ENCODE data around the gene TEX55.

TEX55 gene

GRCh38 chr3:119177321-119177720 is 31.4 kb downstream of the TEX55 start:
- H3K9me3 Mint-ChIP-seq: no peaks in the 10 kb centered on the region
- no peaks in the 10 kb centered on the region for H3K4me1 Mint-ChIP-seq (ENCODE audit: low read depth)
- no peak overlapping the region for H3K4me3 Mint-ChIP-seq
- H3K27me3 Mint-ChIP-seq: peaks cover 9% of the 10 kb centered on the region
- no peaks in the 10 kb centered on the region for H3K36me3 Mint-ChIP-seq (ENCODE audit: low read depth)
- H3K27ac Mint-ChIP-seq: no peak overlapping the region
- no peak for DNase-seq

- no peaks in the 10 kb centered on the region for H3K9me3 Mint-ChIP-seq
- peaks cover 9% of the 10 kb centered on the region for H3K27me3 Mint-ChIP-seq
- no peaks in the 10 kb centered on the region for H3K36me3 Mint-ChIP-seq (ENCODE audit: low read depth)
- no peak for DNase-seq
- no peak overlapping the region for H3K27ac Mint-ChIP-seq
- H3K4me3 Mint-ChIP-seq: no peak overlapping the region
- peaks cover 11% of the 10 kb centered on the region for H3K4me1 Mint-ChIP-seq (ENCODE audit: low read depth)
Observed at GRCh38 chr3:119181765-119182164, 35.8 kb downstream of the TEX55 start.

- no peak overlapping the region for H3K27ac Mint-ChIP-seq
- H3K4me1 Mint-ChIP-seq (ENCODE audit: low read depth): peaks cover 11% of the 10 kb centered on the region
- no peaks in the 10 kb centered on the region for H3K27me3 Mint-ChIP-seq
- H3K9me3 Mint-ChIP-seq: no peaks in the 10 kb centered on the region
- no peaks in the 10 kb centered on the region for H3K36me3 Mint-ChIP-seq (ENCODE audit: low read depth)
- H3K4me3 Mint-ChIP-seq: no peak overlapping the region
- no peak for DNase-seq
Observed at GRCh38 chr3:119184111-119184510, 38.1 kb downstream of the TEX55 start.

- Mint-ChIP-seq H3K27ac (peak overlapping the region; percentile 27), H3K4me3 (no peak overlapping the region), H3K4me1 (ENCODE audit: low read depth) (peaks cover 11% of the 10 kb centered on the region), H3K27me3 (no peaks in the 10 kb centered on the region), H3K36me3 (ENCODE audit: low read depth) (no peaks in the 10 kb centered on the region), H3K9me3 (no peaks in the 10 kb centered on the region)
- no peak for DNase-seq
Observed at GRCh38 chr3:119184796-119185570, 39.0 kb downstream of the TEX55 start.

- Mint-ChIP-seq H3K9me3 (no peaks in the 10 kb centered on the region), H3K27ac (no peak overlapping the region), H3K27me3 (no peaks in the 10 kb centered on the region)
Observed at GRCh38 chr3:119187266-119187665, 41.3 kb downstream of the TEX55 start.

GRCh38 chr3:119191800-119192199 is 45.8 kb downstream of the TEX55 start:
- no peak overlapping the region for H3K27ac Mint-ChIP-seq
- no peak overlapping the region for H3K4me3 Mint-ChIP-seq
- no peaks in the 10 kb centered on the region for H3K9me3 Mint-ChIP-seq
- peaks cover 3% of the 10 kb centered on the region for H3K27me3 Mint-ChIP-seq
- no peaks in the 10 kb centered on the region for H3K4me1 Mint-ChIP-seq (ENCODE audit: low read depth)
- no peaks in the 10 kb centered on the region for H3K36me3 Mint-ChIP-seq (ENCODE audit: low read depth)
- DNase-seq: no peak

More at GRCh38 chr3:119187266-119187665, 41.3 kb downstream of the TEX55 start:
- Mint-ChIP-seq H3K4me1 (ENCODE audit: low read depth) (peaks cover 11% of the 10 kb centered on the region), H3K36me3 (ENCODE audit: low read depth) (no peaks in the 10 kb centered on the region), H3K4me3 (no peak overlapping the region)
- no peak for DNase-seq

GRCh38 chr3:119194237-119195150 is 48.5 kb downstream of the TEX55 start:
- H3K4me3 Mint-ChIP-seq: no peak overlapping the region
- no peaks in the 10 kb centered on the region for H3K4me1 Mint-ChIP-seq (ENCODE audit: low read depth)
- peaks cover 3% of the 10 kb centered on the region for H3K27me3 Mint-ChIP-seq
- no peak for DNase-seq
- H3K9me3 Mint-ChIP-seq: no peaks in the 10 kb centered on the region
- no peaks in the 10 kb centered on the region for H3K36me3 Mint-ChIP-seq (ENCODE audit: low read depth)
- no peak overlapping the region for H3K27ac Mint-ChIP-seq

GRCh38 chr3:119195151-119195476 is 49.1 kb downstream of the TEX55 start:
- H3K27ac Mint-ChIP-seq: no peak overlapping the region
- no peak for DNase-seq
- no peak overlapping the region for H3K4me3 Mint-ChIP-seq
- no peaks in the 10 kb centered on the region for H3K4me1 Mint-ChIP-seq (ENCODE audit: low read depth)
- peaks cover 3% of the 10 kb centered on the region for H3K27me3 Mint-ChIP-seq
- H3K36me3 Mint-ChIP-seq (ENCODE audit: low read depth): no peaks in the 10 kb centered on the region
- no peaks in the 10 kb centered on the region for H3K9me3 Mint-ChIP-seq

GRCh38 chr3:119195911-119196310 is 49.9 kb downstream of the TEX55 start:
- no peak overlapping the region for H3K27ac Mint-ChIP-seq
- no peaks in the 10 kb centered on the region for H3K9me3 Mint-ChIP-seq
- H3K36me3 Mint-ChIP-seq (ENCODE audit: low read depth): no peaks in the 10 kb centered on the region
- no peaks in the 10 kb centered on the region for H3K4me1 Mint-ChIP-seq (ENCODE audit: low read depth)
- H3K4me3 Mint-ChIP-seq: no peak overlapping the region
- peaks cover 3% of the 10 kb centered on the region for H3K27me3 Mint-ChIP-seq
- DNase-seq: no peak

Measured in activated T-cell treated with anti-CD3 and anti-CD28 coated beads, Interleukin-2, amount 50 U/mL, for 24 hours (primary cell).